Kidney epithelial cell (primary cell): ENCODE data around the gene KCNH1. TPM values are rescaled to one million over a fixed set of nuclear protein-coding genes. Genes with fewer than 3 reads are reported as not detected.

Experiments
- DNase-seq: peaks from one replicate; pipeline ENCODE4 v3.0.0-alpha.2; 2010; ENCODE audit warnings: low read depth
- H3K27me3 ChIP-seq: 2 replicates; pipeline ENCODE4 v1.6.0; 2011; ENCODE audit warnings: low read length; ENCODE audit not compliant: control insufficient read depth, insufficient read depth
- H3K36me3 ChIP-seq: 2 replicates; pipeline ENCODE4 v1.5.1; 2011; ENCODE audit warnings: low read length; ENCODE audit not compliant: control insufficient read depth, insufficient read depth
- H3K4me3 ChIP-seq: 2 replicates; pipeline ENCODE4 v1.5.1; 2011; ENCODE audit warnings: low read depth, mild to moderate bottlenecking, control low read depth, low read length
- total RNA-seq: library from RNA; depleted of rRNA; stranded (reverse); fragments of >200 nt; gene quantifications from 2 replicates; pipeline ENCODE4 v1.2.3, GENCODE V29; 2015
- TF ChIP-seq, protein P1 (sequence below): IDR thresholded peaks from 2 replicates; pipeline ENCODE4 v1.5.1; 2011; ENCODE audit warnings: mild to moderate bottlenecking, moderate library complexity, low read length, control low read depth, inconsistent platforms; ENCODE audit not compliant: insufficient read depth, poor library complexity, severe bottlenecking

The KCNH1 gene
- total RNA-seq, 1 donor from 2014 or later, result 14.3 TPM

DNA sequence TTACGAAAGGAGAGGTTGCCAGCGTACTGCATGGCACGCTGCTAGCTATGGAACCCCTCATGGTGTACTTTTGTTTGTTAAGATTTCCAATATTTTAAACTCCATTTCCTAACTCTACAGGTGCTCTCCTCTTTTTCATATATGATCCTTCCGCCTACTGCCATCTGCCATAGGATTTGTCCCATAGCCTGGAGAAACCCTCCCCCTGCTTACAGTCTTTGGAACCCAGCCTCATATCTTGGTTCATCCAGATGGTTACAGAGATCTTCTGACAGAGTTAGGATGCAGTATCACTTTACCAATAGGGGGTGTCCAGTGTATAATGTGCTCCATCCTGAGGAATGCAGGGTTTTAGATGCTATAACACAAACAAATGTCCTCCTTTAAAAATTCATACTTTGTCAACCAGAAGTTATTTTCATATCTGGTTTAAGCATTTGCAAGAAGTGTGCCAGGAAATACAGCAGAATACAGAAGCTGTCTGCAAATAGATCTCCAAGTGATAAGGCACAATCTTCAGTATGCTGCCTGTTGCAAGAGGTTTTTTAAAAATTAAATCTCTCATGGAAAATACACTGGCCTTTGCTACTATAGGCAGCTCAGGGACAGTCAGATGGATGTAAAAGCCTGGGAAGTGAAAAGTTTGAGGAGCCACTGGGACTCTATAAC lies 377.8 kb downstream of the KCNH1 start:
- Histone ChIP-seq H3K27me3 (no peaks in the 10 kb centered on the region), H3K4me3 (no peak overlapping the region), H3K36me3 (no peaks in the 10 kb centered on the region)
- no peak for DNase-seq
- TF ChIP-seq, protein P1, sequence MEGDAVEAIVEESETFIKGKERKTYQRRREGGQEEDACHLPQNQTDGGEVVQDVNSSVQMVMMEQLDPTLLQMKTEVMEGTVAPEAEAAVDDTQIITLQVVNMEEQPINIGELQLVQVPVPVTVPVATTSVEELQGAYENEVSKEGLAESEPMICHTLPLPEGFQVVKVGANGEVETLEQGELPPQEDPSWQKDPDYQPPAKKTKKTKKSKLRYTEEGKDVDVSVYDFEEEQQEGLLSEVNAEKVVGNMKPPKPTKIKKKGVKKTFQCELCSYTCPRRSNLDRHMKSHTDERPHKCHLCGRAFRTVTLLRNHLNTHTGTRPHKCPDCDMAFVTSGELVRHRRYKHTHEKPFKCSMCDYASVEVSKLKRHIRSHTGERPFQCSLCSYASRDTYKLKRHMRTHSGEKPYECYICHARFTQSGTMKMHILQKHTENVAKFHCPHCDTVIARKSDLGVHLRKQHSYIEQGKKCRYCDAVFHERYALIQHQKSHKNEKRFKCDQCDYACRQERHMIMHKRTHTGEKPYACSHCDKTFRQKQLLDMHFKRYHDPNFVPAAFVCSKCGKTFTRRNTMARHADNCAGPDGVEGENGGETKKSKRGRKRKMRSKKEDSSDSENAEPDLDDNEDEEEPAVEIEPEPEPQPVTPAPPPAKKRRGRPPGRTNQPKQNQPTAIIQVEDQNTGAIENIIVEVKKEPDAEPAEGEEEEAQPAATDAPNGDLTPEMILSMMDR, result no peak

DNA sequence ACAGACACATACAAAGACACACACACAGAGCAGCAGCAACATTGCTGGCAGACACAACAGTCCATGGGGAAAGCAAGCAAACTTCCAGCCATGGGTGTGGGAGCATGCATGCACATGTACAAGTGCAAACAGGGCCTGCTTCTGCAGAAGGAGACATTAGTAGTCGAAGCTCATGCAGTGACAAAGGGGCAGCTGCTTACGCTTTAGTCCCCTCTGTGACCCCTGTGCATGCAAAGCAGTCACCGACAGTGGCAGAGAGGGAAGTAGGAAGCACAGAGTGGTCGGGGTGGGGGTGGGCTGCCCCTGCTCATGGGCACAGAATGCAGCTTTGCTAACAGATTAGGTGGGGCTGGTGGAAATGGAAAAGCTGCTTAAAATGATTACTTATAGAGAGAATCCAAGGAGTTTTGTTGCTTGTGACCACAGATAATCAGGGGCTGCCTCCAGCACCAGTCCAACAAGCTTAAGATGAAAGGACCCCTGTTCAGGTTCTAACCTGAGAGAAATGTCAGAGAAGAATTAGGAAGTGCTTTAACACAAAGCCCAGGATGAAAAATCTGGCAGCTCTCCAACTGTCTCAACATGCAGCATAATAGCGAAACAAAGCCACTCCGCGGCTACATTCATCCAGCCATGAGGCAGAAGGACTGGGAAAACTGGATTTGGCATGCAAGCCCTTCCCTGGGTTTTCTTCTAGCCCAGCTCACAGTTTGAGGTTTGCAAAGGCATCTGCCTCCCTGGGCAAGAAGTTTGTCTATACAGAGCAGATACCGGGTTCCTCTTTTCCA lies 378.9 kb downstream of the KCNH1 start:
- TF ChIP-seq, protein P1, result no peak
- Histone ChIP-seq H3K27me3 (no peaks in the 10 kb centered on the region), H3K36me3 (no peaks in the 10 kb centered on the region), H3K4me3 (no peak overlapping the region)
- DNase-seq, result no peak

DNA sequence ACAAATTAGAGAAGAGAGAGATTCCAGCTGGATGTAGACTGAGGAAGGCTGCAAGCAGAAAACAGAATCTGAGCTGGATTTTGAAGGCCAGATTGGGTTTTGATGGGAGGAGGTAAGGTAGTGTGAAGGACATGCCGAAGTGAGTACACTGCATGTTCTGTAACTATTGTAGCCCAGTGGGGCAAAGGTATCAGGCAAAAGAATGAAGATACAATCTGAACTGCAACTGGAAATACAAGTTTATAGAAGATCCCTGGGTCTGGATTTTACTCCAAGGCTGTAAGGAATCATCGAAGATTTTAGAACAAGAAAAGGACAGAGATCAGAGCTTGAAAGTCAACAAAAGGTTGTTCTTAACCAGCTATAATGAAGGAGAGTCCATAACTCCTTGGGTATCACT lies 382.0 kb downstream of the KCNH1 start:
- no peaks in the 10 kb centered on the region for H3K36me3 ChIP-seq

DNA sequence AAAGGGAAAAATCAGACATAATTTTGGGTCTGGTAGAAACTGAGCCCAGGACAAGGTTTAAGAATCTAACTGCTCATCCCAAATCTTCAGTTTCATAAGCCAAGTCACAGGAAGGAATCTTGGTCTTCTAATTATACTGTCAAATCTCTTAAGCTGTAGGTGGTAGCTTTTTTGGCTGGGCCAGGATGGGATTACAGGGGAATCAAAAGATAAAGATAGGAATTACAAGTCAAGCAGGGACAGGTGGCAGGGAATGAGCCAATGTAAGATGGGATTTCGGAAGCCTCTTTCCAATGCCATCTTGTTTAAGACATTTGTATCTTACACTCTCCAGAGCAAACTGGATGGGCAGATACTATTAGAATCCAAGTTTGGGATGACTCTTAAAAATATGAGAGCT lies 383.5 kb downstream of the KCNH1 start:
- H3K36me3 ChIP-seq, result no peaks in the 10 kb centered on the region
- no peak for DNase-seq
- no peaks in the 10 kb centered on the region for H3K27me3 ChIP-seq
- TF ChIP-seq, protein P1, result no peak
- H3K4me3 ChIP-seq, result no peak overlapping the region

More for the DNA sequence above, 382.0 kb downstream of the KCNH1 start:
- DNase-seq, result no peak
- TF ChIP-seq, protein P1, result no peak
- H3K4me3 ChIP-seq, result no peak overlapping the region
- H3K27me3 ChIP-seq, result no peaks in the 10 kb centered on the region

DNA sequence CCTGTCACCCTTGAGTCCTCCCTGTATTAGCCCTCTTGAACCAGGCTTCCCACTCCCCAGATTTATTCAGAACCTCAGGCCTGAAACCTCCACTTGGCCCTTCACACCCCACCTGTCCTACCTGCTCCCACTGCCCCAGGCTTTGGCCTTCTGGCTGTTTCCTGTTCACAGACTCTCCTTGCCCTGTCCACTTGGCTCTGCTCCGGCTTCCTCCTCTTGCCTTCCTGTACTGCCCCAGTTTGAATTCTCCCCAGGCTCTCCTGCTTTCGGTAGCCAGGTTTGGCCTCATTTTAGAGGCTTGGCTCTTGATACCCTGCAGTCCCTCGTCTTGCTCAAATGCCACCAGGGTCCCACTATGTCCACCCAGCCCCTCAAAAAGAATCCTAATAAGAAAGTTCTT lies 385.2 kb downstream of the KCNH1 start:
- Histone ChIP-seq H3K4me3 (no peak overlapping the region), H3K36me3 (no peaks in the 10 kb centered on the region), H3K27me3 (no peaks in the 10 kb centered on the region)
- TF ChIP-seq, protein P1, result no peak
- DNase-seq, result no peak
